GM12878 (cell line): ENCODE measurements around the gene IER2.

Experiments used
- CBX3 ChIP-seq: fragments of 200-600 bp; sonication (generic); IDR thresholded peaks from 2 replicates; pipeline ENCODE4 v1.6.1; 2016; ENCODE audit warnings: low read depth, borderline replicate concordance
- EP300 ChIP-seq, 2 experiments: fragments of 150-350 bp in 1 of 2; IDR thresholded peaks; 2 replicates each; pipeline ENCODE4 v1.6.1; 2011 to 2012; ENCODE audit warnings: low read depth in 2 of 2, low read length in 2 of 2, borderline replicate concordance in 1 of 2, improper control_type of control experiment in 1 of 2, inconsistent platforms in 1 of 2; ENCODE audit not compliant: control insufficient read depth in 1 of 2
- TF ChIP-seq, protein P1 (sequence below): fragments of 450-650 bp; IDR thresholded peaks from 2 replicates; pipeline ENCODE4 v1.6.1; 2017; ENCODE audit warnings: antibody characterized with exemption, mild to moderate bottlenecking, moderate library complexity
- TF ChIP-seq, protein P2 (sequence below), 3 experiments: IDR thresholded peaks in 2 of 3; conservative IDR thresholded peaks in 1 of 3; 2 replicates each; pipeline ENCODE4 v1.5.1; 2011; ENCODE audit warnings: low read depth in 3 of 3, low read length in 3 of 3, mild to moderate bottlenecking in 3 of 3, control low read depth in 2 of 3, moderate library complexity in 2 of 3, inconsistent platforms in 1 of 3, mixed read lengths in 1 of 3; ENCODE audit not compliant: control insufficient read depth in 2 of 3, insufficient read depth in 1 of 3; ENCODE audit errors: extremely low read depth in 1 of 3
- TF ChIP-seq, protein P3 (sequence below): fragments of 450-650 bp; formaldehyde crosslinking; IDR thresholded peaks from 2 replicates; pipeline ENCODE4 v1.5.0; 2022; ENCODE audit warnings: mild to moderate bottlenecking, missing genetic modification characterization

DNA sequence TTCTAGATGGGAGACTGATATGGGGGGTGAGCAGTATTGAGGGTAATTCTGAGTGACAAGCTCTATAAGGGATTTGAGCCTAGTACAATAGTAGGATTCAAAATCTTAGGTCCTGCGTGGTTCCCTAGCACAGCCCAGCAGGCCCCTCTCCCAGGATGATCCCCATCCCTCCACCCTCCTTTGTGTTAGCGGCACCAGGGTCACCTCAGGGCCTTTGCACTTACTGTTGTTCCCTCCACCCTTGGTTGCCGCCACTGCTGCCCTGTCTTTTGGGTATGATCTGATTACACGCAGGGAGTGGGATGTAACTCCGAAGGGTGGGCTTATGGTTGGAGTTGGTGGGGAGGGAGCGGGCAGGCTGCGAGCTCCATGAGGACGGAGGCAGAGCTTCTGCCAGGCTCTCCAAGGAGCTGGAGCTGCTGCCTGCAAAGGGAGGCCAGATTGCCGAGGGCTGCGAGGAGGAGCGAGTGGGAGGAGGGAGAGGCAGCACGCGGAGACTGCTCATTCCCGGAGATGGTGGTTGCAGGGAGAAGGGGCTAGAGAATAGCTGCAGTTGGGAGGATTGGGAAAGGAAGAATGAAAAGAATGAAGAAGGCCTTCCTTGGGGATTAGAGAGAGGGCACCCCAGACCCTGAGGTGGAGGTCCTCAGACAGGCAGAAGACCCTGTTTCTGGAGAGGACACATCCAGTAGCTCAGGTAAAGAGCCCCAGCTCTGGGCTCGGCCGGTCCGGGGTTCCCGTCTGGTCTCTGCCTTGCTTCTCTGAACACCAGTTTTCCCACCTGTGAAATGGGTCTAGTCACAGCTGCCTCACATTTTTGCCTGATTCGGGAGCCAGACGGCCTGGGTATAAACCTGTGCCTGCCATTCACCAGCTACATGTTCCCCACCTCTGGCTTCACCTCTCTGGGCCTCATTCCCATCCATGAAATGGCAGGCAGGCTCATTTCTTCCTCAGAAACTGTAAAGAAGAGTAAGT lies 26.9 kb upstream of the IER2 start:
- TF ChIP-seq, protein P1, sequence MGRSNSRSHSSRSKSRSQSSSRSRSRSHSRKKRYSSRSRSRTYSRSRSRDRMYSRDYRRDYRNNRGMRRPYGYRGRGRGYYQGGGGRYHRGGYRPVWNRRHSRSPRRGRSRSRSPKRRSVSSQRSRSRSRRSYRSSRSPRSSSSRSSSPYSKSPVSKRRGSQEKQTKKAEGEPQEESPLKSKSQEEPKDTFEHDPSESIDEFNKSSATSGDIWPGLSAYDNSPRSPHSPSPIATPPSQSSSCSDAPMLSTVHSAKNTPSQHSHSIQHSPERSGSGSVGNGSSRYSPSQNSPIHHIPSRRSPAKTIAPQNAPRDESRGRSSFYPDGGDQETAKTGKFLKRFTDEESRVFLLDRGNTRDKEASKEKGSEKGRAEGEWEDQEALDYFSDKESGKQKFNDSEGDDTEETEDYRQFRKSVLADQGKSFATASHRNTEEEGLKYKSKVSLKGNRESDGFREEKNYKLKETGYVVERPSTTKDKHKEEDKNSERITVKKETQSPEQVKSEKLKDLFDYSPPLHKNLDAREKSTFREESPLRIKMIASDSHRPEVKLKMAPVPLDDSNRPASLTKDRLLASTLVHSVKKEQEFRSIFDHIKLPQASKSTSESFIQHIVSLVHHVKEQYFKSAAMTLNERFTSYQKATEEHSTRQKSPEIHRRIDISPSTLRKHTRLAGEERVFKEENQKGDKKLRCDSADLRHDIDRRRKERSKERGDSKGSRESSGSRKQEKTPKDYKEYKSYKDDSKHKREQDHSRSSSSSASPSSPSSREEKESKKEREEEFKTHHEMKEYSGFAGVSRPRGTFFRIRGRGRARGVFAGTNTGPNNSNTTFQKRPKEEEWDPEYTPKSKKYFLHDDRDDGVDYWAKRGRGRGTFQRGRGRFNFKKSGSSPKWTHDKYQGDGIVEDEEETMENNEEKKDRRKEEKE = no peak
- TF ChIP-seq EP300 (IDR thresholded peaks at IDR 0.05; ENCODE audit: borderline replicate concordance in 1 of 2, control insufficient read depth in 1 of 2, low read depth in 2 of 2, low read length in 2 of 2) = no peak
- TF ChIP-seq, protein P2, sequence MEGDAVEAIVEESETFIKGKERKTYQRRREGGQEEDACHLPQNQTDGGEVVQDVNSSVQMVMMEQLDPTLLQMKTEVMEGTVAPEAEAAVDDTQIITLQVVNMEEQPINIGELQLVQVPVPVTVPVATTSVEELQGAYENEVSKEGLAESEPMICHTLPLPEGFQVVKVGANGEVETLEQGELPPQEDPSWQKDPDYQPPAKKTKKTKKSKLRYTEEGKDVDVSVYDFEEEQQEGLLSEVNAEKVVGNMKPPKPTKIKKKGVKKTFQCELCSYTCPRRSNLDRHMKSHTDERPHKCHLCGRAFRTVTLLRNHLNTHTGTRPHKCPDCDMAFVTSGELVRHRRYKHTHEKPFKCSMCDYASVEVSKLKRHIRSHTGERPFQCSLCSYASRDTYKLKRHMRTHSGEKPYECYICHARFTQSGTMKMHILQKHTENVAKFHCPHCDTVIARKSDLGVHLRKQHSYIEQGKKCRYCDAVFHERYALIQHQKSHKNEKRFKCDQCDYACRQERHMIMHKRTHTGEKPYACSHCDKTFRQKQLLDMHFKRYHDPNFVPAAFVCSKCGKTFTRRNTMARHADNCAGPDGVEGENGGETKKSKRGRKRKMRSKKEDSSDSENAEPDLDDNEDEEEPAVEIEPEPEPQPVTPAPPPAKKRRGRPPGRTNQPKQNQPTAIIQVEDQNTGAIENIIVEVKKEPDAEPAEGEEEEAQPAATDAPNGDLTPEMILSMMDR (IDR thresholded peaks at IDR 0.05 in 2 of 3, conservative IDR thresholded peaks at IDR 0.05 in 1 of 3; ENCODE audit: control insufficient read depth in 2 of 3, extremely low read depth in 1 of 3, insufficient read depth in 1 of 3, low read depth in 3 of 3, low read length in 3 of 3) = no peak
- TF ChIP-seq CBX3 = no peak
- TF ChIP-seq, protein P3, sequence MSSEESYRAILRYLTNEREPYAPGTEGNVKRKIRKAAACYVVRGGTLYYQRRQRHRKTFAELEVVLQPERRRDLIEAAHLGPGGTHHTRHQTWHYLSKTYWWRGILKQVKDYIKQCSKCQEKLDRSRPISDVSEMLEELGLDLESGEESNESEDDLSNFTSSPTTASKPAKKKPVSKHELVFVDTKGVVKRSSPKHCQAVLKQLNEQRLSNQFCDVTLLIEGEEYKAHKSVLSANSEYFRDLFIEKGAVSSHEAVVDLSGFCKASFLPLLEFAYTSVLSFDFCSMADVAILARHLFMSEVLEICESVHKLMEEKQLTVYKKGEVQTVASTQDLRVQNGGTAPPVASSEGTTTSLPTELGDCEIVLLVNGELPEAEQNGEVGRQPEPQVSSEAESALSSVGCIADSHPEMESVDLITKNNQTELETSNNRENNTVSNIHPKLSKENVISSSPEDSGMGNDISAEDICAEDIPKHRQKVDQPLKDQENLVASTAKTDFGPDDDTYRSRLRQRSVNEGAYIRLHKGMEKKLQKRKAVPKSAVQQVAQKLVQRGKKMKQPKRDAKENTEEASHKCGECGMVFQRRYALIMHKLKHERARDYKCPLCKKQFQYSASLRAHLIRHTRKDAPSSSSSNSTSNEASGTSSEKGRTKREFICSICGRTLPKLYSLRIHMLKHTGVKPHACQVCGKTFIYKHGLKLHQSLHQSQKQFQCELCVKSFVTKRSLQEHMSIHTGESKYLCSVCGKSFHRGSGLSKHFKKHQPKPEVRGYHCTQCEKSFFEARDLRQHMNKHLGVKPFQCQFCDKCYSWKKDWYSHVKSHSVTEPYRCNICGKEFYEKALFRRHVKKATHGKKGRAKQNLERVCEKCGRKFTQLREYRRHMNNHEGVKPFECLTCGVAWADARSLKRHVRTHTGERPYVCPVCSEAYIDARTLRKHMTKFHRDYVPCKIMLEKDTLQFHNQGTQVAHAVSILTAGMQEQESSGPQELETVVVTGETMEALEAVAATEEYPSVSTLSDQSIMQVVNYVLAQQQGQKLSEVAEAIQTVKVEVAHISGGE = no peak
